T follicular helper cell (primary cell): ENCODE results near the gene TUBA4B.

Experiments
- DNase-seq: peaks from one replicate; pipeline ENCODE4 v3.0.0-alpha.2; 2020; ENCODE audit warnings: low read depth

The TUBA4B gene

DNA sequence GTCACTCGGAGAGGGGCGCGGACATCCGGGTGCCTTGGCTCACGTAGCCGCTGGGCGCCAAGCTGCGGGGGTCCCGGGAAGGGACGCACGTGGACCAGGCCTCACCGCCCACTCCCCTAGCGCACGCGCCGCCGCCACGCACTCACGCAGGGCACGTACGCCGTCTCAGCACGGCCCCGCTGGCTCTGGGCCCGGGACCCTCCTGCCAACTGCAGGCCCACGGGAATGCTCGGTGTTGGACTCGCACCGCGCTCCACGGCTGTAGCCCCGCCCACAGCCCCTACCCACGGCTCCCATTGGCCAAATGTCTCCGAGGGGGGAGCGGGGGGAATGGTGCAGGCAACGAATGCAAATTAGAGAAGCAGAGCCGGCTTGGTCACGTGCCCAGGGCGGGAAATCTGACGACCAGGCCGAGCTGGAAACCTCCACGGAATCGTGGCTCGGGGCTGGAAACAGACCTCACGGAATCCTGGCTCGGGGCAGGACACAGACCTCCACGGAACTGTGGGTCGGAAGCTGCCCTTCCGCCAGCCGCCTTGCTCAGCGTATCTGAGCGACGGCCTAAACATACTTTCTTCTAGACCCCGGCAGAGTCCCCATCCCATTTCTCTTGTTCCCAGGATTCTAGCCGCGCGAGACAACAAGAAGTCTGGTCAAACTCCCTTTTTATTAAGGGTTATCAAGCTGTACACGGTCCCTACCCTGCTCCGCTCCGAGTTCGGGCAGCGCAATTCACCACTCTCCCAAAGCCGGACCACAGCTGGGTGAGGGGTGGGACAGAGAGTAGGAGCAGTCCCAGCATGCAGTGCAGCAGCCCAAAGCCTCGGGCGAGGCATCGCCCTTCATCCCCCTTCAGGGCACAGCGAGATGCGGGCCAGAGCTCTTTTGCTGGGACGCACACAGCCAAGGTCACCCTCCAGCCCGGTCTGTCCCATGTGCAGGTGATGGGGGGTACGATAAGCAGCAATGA is 34.0 kb upstream of the TUBA4B start, which contains the start of gene ABCB6:
Gene ABCB6 (minus strand): TSS at position 227 of the 970 bp plus-strand sequence. CDS start 285 bp downstream, outside the sequence.
- DNase-seq: peak; percentile 86

- no peak for DNase-seq
Measured at GRCh38 chr2:219219784-219220532, 33.1 kb upstream of the TUBA4B start.

- no peak for DNase-seq
Measured at GRCh38 chr2:219220652-219221402, 32.2 kb upstream of the TUBA4B start.

GRCh38 chr2:219221957-219222518 is 31.0 kb upstream of the TUBA4B start:
- DNase-seq: no peak

DNA sequence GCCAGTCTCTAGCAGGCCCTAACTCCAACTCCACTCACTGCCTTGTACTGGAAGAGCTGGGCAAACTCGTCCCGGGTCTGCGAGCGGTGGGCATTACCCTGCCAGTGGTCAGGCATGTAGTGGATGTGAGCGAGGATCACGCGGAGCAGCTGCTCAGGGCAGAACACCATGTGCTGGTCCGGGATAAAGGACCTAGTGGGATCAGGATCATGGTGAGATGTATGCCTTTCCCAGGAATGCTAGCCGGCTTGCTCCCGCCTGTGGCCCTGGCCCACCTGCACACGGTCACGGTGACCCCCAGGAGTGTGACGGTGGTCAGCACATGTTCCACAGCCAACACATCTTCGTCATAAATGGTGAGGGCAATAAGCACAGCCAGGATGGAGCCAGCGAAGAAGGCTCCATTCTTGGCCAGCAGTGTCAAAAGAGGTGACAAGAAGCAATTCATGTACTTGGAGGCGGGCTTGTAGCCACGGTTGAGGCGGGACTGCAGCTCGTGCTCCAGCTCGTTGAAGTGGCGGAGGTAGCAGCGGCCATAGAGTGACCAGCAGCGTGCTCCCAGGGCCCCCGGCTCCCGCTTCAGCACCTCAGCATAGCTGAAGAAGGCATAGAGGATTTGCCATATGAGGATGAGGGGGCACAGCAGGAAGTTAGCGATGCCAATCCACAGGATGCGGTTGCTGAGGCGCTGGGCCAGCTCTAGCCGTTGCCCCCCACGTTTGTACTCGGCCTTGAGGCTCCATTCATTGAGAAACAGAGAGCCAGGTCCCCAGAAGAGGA is 29.0 kb upstream of the TUBA4B start:
- DNase-seq: no peak

- DNase-seq: no peak
Measured at GRCh38 chr2:219225350-219225749, 27.7 kb upstream of the TUBA4B start.

DNA sequence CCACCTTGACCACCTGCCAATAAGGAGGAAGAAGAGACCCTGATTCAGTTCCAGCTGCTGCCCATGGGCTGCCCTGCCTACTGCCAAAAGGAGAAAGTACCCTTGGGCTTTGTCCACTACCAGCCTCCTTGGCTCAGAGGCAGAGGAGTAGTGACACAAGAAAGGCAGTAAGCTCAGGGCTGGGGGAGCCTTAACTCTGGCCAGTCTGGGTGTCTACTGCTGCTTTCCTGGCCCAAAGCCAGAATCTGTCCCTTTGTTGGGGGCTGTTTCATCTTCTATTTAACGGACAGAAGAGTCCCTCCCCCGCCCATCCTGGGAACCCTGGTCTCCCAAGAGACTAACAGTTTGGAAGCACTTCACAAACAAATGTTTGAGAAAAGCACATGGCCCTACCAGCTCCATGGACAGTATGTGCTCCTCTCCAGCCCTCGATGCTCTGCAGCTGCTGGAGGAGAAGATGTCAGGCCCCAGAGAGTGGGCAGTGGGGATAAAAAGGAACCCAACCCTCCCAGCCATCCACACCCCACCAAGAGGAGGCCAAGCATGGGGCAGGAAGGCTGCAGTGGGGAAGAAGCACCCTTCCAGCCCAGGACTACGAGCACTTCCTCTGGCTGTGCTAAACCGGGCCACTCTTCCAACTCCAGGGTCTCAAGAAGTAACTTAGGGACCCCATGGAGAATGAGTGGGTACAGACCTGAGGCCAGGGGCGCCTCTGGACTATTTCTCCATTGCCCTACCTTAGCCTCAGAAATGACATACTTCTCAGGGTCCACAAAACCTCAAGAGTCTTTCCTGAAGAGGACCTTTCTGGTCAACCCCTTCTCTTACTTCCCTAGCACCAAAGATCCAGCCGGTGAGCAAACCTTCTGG is 24.8 kb upstream of the TUBA4B start:
- DNase-seq: no peak

DNA sequence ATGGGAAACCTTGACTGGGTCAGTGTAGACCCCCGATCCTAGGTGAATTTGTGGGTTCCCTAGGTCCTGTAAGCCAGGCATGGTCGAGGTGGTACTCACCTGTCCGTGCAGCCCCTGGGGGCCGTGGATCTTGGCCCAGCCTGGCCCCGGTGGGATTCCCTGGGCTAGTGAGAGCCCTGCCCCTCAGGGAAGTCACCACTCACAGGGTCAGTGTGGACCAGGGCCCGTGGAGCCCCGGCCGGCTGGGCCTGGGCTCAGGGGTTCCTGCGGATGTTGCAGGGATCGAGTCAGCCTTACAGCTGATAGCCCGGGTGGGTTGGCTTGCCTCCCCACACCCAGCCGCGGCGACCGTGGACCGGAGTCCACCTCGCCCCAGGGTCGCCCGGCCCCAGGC is 24.1 kb upstream of the TUBA4B start:
- DNase-seq: no peak

DNA sequence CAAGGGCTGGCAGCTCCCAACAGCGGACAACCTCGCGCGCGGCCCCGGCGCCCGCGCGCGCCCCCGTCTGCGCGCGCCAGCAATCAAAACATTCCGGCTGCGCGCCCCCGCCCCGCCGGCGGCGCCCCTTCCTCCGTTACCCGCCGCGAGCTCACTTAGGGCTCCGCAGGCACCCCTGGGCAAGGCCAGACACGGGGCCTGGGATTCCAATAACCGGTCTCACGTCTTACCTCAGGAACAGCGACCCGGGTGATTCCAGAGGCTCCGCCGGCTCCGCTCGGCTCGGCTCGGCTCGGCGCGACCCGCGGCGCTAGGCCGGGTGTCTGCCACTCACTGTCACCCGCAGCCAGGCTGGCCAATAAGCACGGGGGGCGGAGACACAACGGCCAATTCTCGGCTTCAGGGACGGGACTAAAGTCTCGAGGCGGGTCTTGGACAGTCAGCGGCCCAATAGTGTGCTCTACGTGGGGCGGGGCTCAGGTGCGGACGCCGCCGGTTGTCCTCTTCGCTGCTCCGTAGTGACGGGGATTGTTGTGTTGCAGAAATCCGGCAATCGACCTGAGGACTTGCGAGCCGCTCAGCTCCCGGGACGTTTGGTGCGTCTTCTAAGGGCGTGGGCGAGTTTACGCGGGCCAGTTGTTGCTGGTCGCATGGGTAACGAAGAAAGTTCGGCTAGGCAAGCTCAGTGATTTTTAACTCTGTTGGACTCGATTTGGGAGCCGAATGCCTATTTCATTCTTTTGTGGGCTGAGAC is 23.6 kb upstream of the TUBA4B start, which contains the start of the genes ANKZF1 and ATG9A:
Gene ANKZF1 (plus strand): TSS at position 502 of the 754 bp plus-strand sequence. CDS start 452 bp downstream, outside the sequence.
Gene ATG9A (minus strand): TSS at position 332 of the 754 bp plus-strand sequence. CDS start 1,612 bp downstream, outside the sequence.
- peak; percentile 98 for DNase-seq

DNA sequence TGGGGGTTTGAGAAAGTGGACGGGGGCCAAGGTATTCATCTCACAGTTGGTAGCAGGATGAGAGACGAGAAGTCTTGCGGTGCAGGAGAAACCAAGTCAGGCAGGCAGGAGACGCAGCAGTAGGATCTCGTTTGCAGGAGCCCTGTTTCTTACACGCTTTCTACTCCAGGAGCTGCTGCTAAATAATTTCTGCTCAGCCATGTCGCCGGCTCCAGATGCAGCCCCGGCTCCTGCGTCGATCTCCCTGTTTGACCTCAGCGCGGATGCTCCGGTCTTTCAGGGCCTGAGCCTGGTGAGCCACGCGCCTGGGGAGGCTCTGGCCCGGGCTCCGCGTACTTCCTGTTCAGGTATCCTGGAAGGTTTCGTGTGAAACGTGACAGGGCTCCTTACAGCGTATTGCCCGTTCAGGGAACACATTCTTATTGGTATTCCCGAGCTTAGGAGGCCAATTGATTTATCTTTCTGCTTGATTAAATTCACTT is 22.9 kb upstream of the TUBA4B start:
- no peak for DNase-seq

DNA sequence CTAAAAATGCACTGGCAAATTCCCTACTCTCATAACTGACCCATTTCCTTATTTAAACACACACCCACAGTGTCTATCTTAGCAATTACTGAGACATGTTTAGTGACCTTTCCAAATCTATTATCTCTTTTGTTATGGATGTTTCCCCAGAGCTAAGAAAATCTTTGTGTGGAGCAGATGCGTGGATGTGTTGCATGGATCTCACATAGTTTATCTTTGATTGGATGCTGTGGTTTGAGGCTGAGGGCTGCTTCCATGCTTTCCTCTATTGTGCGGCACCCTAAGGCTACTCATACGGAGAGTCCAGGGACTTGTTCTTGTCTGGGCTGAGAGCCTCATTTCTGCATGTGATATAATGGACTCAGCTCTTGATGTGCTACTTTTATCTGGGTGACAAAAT is 18.7 kb upstream of the TUBA4B start:
- DNase-seq: no peak

- no peak for DNase-seq
Measured at GRCh38 chr2:219243291-219243761, 9.7 kb upstream of the TUBA4B start.

DNA sequence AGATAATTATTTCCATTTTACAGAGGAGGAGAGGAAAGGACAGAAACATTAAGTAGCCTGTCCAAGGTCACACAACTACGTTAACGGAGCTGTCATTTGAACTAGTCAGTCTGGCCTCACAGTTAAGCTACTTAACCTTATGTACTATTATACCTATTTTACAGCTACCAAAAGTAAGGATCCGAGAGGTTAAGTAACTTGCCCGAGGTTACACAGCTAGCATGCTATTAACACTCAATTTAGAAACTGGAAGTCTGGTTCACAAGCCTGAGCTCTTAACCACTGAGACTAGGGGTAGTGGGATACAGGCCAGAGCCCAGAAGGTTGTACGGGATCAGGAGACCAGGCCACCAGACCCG is 8.3 kb upstream of the TUBA4B start:
- no peak for DNase-seq

GRCh38 chr2:219245148-219245898 is 7.7 kb upstream of the TUBA4B start, which contains the start of the genes GLB1L and STK16:
Gene GLB1L, minus strand, starts transcription at chr2:219245444. Its CDS starts 1,871 bp downstream, at chr2:219243573.
Gene STK16, plus strand, starts transcription at chr2:219245479. Its CDS starts 521 bp downstream, at chr2:219246000.
- DNase-seq: peak; percentile 73

DNA sequence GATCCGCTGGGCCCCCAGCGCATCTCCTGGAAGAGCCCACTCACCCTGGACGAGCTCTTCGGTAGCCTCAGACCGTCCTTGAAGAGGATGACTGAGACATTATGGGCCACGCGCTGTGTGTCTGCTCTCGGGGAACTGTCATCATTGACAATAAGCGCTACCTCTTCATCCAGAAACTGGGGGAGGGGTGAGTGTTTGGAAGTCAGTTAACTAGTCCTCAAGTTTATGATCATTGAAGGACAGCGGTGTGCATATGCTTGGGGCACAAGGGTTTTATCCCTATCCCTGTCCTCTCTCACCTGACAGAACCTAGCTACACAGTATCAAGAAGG is 7.2 kb upstream of the TUBA4B start:
- no peak for DNase-seq

GRCh38 chr2:219246559-219246958 is 6.5 kb upstream of the TUBA4B start:
- DNase-seq: no peak

- peak; percentile 45 for DNase-seq
Measured at GRCh38 chr2:219247678-219248642, 5.1 kb upstream of the TUBA4B start.
